Astrocyte (in vitro differentiated cells and primary cell): ENCODE results near the gene PTPRC. TPM values are rescaled to one million over a fixed set of nuclear protein-coding genes. Genes with fewer than 3 reads are reported as not detected.

ENCODE experiments used
- DNase-seq: peaks from one replicate; pipeline ENCODE4 v3.0.0-alpha.2; 2010; ENCODE audit warnings: low read depth
- FAIRE-seq: peaks from 2 replicates; lab custom pipeline; 2011; peaks lifted over from hg19 to GRCh38; lab: Jason Lieb, UNC
- H2AFZ ChIP-seq: 2 replicates; pipeline ENCODE4 v1.6.0; 2012; ENCODE audit warnings: low read depth, low read length, inconsistent platforms
- H3K27ac ChIP-seq: 2 replicates; pipeline ENCODE4 v1.5.1; 2011; ENCODE audit warnings: low read depth, low read length, inconsistent platforms
- H3K27me3 ChIP-seq: 2 replicates; pipeline ENCODE4 v1.6.0; 2011; ENCODE audit warnings: low read length, inconsistent platforms; ENCODE audit not compliant: insufficient read depth
- H3K36me3 ChIP-seq: 2 replicates; pipeline ENCODE4 v1.5.1; 2011; ENCODE audit warnings: low read length, inconsistent platforms; ENCODE audit not compliant: insufficient read depth
- H3K4me1 ChIP-seq: 2 replicates; pipeline ENCODE4 v1.5.1; 2011; ENCODE audit warnings: low read length, inconsistent platforms; ENCODE audit not compliant: insufficient read depth
- H3K4me2 ChIP-seq: 2 replicates; pipeline ENCODE4 v1.6.0; 2012; ENCODE audit warnings: low read length, inconsistent platforms
- H3K4me3 ChIP-seq: 2 replicates; pipeline ENCODE4 v1.5.1; 2011; ENCODE audit warnings: low read depth, mild to moderate bottlenecking, low read length, inconsistent platforms; ENCODE audit not compliant: insufficient read depth
- H3K79me2 ChIP-seq: 2 replicates; pipeline ENCODE4 v1.6.0; 2012; ENCODE audit warnings: mild to moderate bottlenecking, low read length, inconsistent platforms; ENCODE audit not compliant: insufficient read depth
- H3K9ac ChIP-seq: 2 replicates; pipeline ENCODE4 v1.6.0; 2012; ENCODE audit warnings: mild to moderate bottlenecking, low read length, inconsistent platforms
- H3K9me3 ChIP-seq: 2 replicates; pipeline ENCODE4 v1.5.1; 2012; ENCODE audit warnings: low read depth, mild to moderate bottlenecking, low read length, inconsistent platforms; ENCODE audit not compliant: insufficient read depth
- H4K20me1 ChIP-seq: 2 replicates; pipeline ENCODE4 v1.6.0; 2012; ENCODE audit warnings: low read length, inconsistent platforms; ENCODE audit not compliant: insufficient read depth
- H3K27ac Mint-ChIP-seq: one replicate; pipeline ENCODE4 v1.8.0; 2021; ENCODE audit warnings: mild to moderate bottlenecking, mixed read lengths; ENCODE audit not compliant: unreplicated experiment
- H3K27me3 Mint-ChIP-seq: one replicate; pipeline ENCODE4 v1.8.0; 2021; ENCODE audit warnings: low read depth, mixed read lengths; ENCODE audit not compliant: unreplicated experiment
- H3K36me3 Mint-ChIP-seq: one replicate; pipeline ENCODE4 v1.8.0; 2021; ENCODE audit warnings: low read depth, mixed read lengths; ENCODE audit not compliant: unreplicated experiment
- H3K4me1 Mint-ChIP-seq: one replicate; pipeline ENCODE4 v1.8.0; 2021; ENCODE audit warnings: low read depth, mixed read lengths; ENCODE audit not compliant: unreplicated experiment
- H3K4me3 Mint-ChIP-seq: one replicate; pipeline ENCODE4 v1.8.0; 2021; ENCODE audit warnings: mild to moderate bottlenecking, moderate library complexity, mixed read lengths; ENCODE audit not compliant: unreplicated experiment
- H3K9me3 Mint-ChIP-seq: one replicate; pipeline ENCODE4 v1.8.0; 2021; ENCODE audit warnings: mild to moderate bottlenecking, mixed read lengths; ENCODE audit not compliant: unreplicated experiment
- CTCF ChIP-seq: IDR thresholded peaks from 2 replicates; pipeline ENCODE4 v1.5.1; 2011; ENCODE audit warnings: low read depth, mild to moderate bottlenecking, inconsistent platforms, low read length, moderate library complexity; ENCODE audit not compliant: insufficient read depth
- EZH2 ChIP-seq: IDR thresholded peaks from 2 replicates; pipeline ENCODE4 v1.6.1; 2012; ENCODE audit warnings: mild to moderate bottlenecking, low read length, inconsistent platforms; ENCODE audit not compliant: insufficient read depth
- total RNA-seq: library from RNA; stranded (reverse); gene quantifications from 2 replicates; pipeline ENCODE4 v1.2.1, GENCODE V29; 2021

Gene PTPRC
- total RNA-seq, 1 donor from 2014 or later: 0.20 TPM

- H3K9ac ChIP-seq: no peak overlapping the region
- no peak overlapping the region for H3K27ac Mint-ChIP-seq
- FAIRE-seq: no peak
Observed at GRCh38 chr1:198806861-198807260, 168.0 kb downstream of the PTPRC start.

More at GRCh38 chr1:198806861-198807260, 168.0 kb downstream of the PTPRC start:
- Histone ChIP-seq H3K36me3 (no peaks in the 10 kb centered on the region), H3K79me2 (no peaks in the 10 kb centered on the region), H4K20me1 (no peaks in the 10 kb centered on the region), H3K4me3 (no peak overlapping the region), H3K27me3 (no peaks in the 10 kb centered on the region), H3K9me3 (no peaks in the 10 kb centered on the region), H3K4me1 (no peaks in the 10 kb centered on the region), H2AFZ (no peak overlapping the region), H3K27ac (no peak overlapping the region), H3K4me2 (no peak overlapping the region)
- peaks cover 6% of the 10 kb centered on the region for H3K36me3 Mint-ChIP-seq
- TF ChIP-seq EZH2 (no peak), CTCF (no peak)
- no peak overlapping the region for H3K4me3 Mint-ChIP-seq
- H3K9me3 Mint-ChIP-seq: peaks cover 1% of the 10 kb centered on the region
- no peaks in the 10 kb centered on the region for H3K27me3 Mint-ChIP-seq
- no peaks in the 10 kb centered on the region for H3K4me1 Mint-ChIP-seq
- no peak for DNase-seq

Other genes starting within 250 kb of the PTPRC start
- gene ATP6V1G3, start 98.4 kb upstream of the PTPRC start, total RNA-seq: not detected in 2 replicates